ENCODE data around the gene SPEF2.

SPEF2 gene

GRCh38 chr5:35698047-35698808, 80.6 kb downstream of the SPEF2 start:
- H3K27me3 ChIP-seq (ENCODE audit: insufficient read depth, poor library complexity, severe bottlenecking): no peaks in the 10 kb centered on the region
- no peak overlapping the region for H3K27ac ChIP-seq (replicated peaks)
- TF ChIP-seq POLR2AphosphoS5 (IDR thresholded peaks at IDR 0.05; ENCODE audit: low read depth): no peak
- no peak for TF ChIP-seq CTCF (IDR thresholded peaks at IDR 0.05; ENCODE audit: insufficient read depth, low read length)
- TF ChIP-seq GABPA (IDR thresholded peaks at IDR 0.05; ENCODE audit: low read depth): no peak
- no peak for TF ChIP-seq SPI1 (IDR thresholded peaks at IDR 0.05; ENCODE audit: borderline replicate concordance, low read depth)
- no peak for TF ChIP-seq REST (IDR thresholded peaks at IDR 0.05; ENCODE audit: insufficient replicate concordance, low read depth)
- H3K4me3 ChIP-seq (replicated peaks; ENCODE audit: insufficient read depth, low read length): no peak overlapping the region
- no peak for DNase-seq (ENCODE audit: low read depth in 1 of 2, low spot score in 1 of 2)

GRCh38 chr5:35707659-35708058, 90.0 kb downstream of the SPEF2 start:
- no peaks in the 10 kb centered on the region for H3K27me3 ChIP-seq (ENCODE audit: insufficient read depth, poor library complexity, severe bottlenecking)
- H3K4me3 ChIP-seq (replicated peaks; ENCODE audit: insufficient read depth, low read length): no peak overlapping the region
- DNase-seq (ENCODE audit: low read depth in 1 of 2, low spot score in 1 of 2): no peak
- H3K27ac ChIP-seq (replicated peaks): no peak overlapping the region
- TF ChIP-seq CTCF (IDR thresholded peaks at IDR 0.05; ENCODE audit: insufficient read depth, low read length) (no peak), POLR2AphosphoS5 (IDR thresholded peaks at IDR 0.05; ENCODE audit: low read depth) (no peak), REST (IDR thresholded peaks at IDR 0.05; ENCODE audit: insufficient replicate concordance, low read depth) (no peak), GABPA (IDR thresholded peaks at IDR 0.05; ENCODE audit: low read depth) (no peak), SPI1 (IDR thresholded peaks at IDR 0.05; ENCODE audit: borderline replicate concordance, low read depth) (no peak)

- TF ChIP-seq POLR2AphosphoS5 (IDR thresholded peaks at IDR 0.05; ENCODE audit: low read depth): no peak
- no peak for TF ChIP-seq REST (IDR thresholded peaks at IDR 0.05; ENCODE audit: insufficient replicate concordance, low read depth)
- no peak for TF ChIP-seq GABPA (IDR thresholded peaks at IDR 0.05; ENCODE audit: low read depth)
- no peak for TF ChIP-seq SPI1 (IDR thresholded peaks at IDR 0.05; ENCODE audit: borderline replicate concordance, low read depth)
- no peak for TF ChIP-seq CTCF (IDR thresholded peaks at IDR 0.05; ENCODE audit: insufficient read depth, low read length)
- DNase-seq (ENCODE audit: low read depth in 1 of 2, low spot score in 1 of 2): no peak
- no peak overlapping the region for H3K4me3 ChIP-seq (replicated peaks; ENCODE audit: insufficient read depth, low read length)
- H3K27ac ChIP-seq (replicated peaks): no peak overlapping the region
- H3K27me3 ChIP-seq (ENCODE audit: insufficient read depth, poor library complexity, severe bottlenecking): no peaks in the 10 kb centered on the region
Observed at GRCh38 chr5:35709688-35710087, 92.0 kb downstream of the SPEF2 start.

Data from HL-60 (cell line).